HUES6 (cell line): ENCODE data around the gene TDRD12.
"Not testable (repeated sequence)": the region's sequence is repeated elsewhere in the genome, so short reads cannot be mapped to it uniquely, and the experiment has no call there.

Source experiments
- H3K27ac ChIP-seq: 2 replicates; pipeline ENCODE4 v1.7.0; 2013; ENCODE audit warnings: low read depth, mild to moderate bottlenecking, low read length, inconsistent platforms
- H3K27me3 ChIP-seq: 2 replicates; pipeline ENCODE4 v1.6.1; 2013; ENCODE audit warnings: low read length; ENCODE audit not compliant: control insufficient read depth, insufficient read depth
- H3K36me3 ChIP-seq: 2 replicates; pipeline ENCODE4 v1.6.1; 2013; ENCODE audit warnings: low read length; ENCODE audit not compliant: control insufficient read depth, insufficient read depth
- H3K4me1 ChIP-seq: 2 replicates; pipeline ENCODE4 v1.6.1; 2013; ENCODE audit warnings: low read length; ENCODE audit not compliant: control insufficient read depth, insufficient read depth
- H3K4me3 ChIP-seq: 2 replicates; pipeline ENCODE4 v1.5.1; 2013; ENCODE audit warnings: low read depth, low read length
- H3K9ac ChIP-seq: one replicate; pipeline ENCODE4 v1.6.1; 2013; ENCODE audit warnings: mild to moderate bottlenecking, low read length
- H3K9me3 ChIP-seq: 2 replicates; pipeline ENCODE4 v1.6.1; 2013; ENCODE audit warnings: low read depth, low read length; ENCODE audit not compliant: control insufficient read depth, insufficient read depth

The TDRD12 gene

GRCh38 chr19:32694851-32695250 lies 24.7 kb upstream of the TDRD12 start:
- not testable (repeated sequence) for H3K9ac ChIP-seq, H3K27ac ChIP-seq, H3K9me3 ChIP-seq, H3K36me3 ChIP-seq, H3K4me1 ChIP-seq, H3K4me3 ChIP-seq
- H3K27me3 ChIP-seq = peaks cover 12% of the 10 kb centered on the region

GRCh38 chr19:32695506-32695905 lies 24.1 kb upstream of the TDRD12 start:
- H3K9me3 ChIP-seq, H3K4me3 ChIP-seq, H3K27ac ChIP-seq, H3K36me3 ChIP-seq, H3K9ac ChIP-seq, H3K4me1 ChIP-seq: not testable (repeated sequence)
- H3K27me3 ChIP-seq = peaks cover 12% of the 10 kb centered on the region

GRCh38 chr19:32696771-32697170 lies 22.8 kb upstream of the TDRD12 start:
- H3K4me1 ChIP-seq, H3K27ac ChIP-seq, H3K36me3 ChIP-seq, H3K9me3 ChIP-seq, H3K27me3 ChIP-seq, H3K9ac ChIP-seq, H3K4me3 ChIP-seq: not testable (repeated sequence)

GRCh38 chr19:32700129-32700528 lies 19.4 kb upstream of the TDRD12 start:
- H3K27me3 ChIP-seq, H3K36me3 ChIP-seq, H3K4me1 ChIP-seq, H3K27ac ChIP-seq, H3K4me3 ChIP-seq, H3K9ac ChIP-seq: not testable (repeated sequence)
- peaks cover 17% of the 10 kb centered on the region for H3K9me3 ChIP-seq

GRCh38 chr19:32702010-32702409 lies 17.6 kb upstream of the TDRD12 start:
- H3K27ac ChIP-seq = no peak overlapping the region
- H3K9me3 ChIP-seq = peaks cover 17% of the 10 kb centered on the region
- no peaks in the 10 kb centered on the region; the same call in 1 of the 2 replicates for H3K4me1 ChIP-seq
- H3K27me3 ChIP-seq = no peaks in the 10 kb centered on the region
- H3K9ac ChIP-seq = no peak overlapping the region
- H3K4me3 ChIP-seq = no peak overlapping the region
- H3K36me3 ChIP-seq = no peaks in the 10 kb centered on the region; the same call in 1 of the 2 replicates

- H3K9me3 ChIP-seq = peaks cover 17% of the 10 kb centered on the region
- H3K27ac ChIP-seq, H3K4me3 ChIP-seq, H3K9ac ChIP-seq, H3K27me3 ChIP-seq, H3K36me3 ChIP-seq, H3K4me1 ChIP-seq: not testable (repeated sequence)
Observed at GRCh38 chr19:32704006-32704405, 15.6 kb upstream of the TDRD12 start.

- Histone ChIP-seq H3K36me3 (no peaks in the 10 kb centered on the region; the same call in 1 of the 2 replicates), H3K4me3 (no peak overlapping the region), H3K9me3 (peaks cover 10% of the 10 kb centered on the region)
Observed at GRCh38 chr19:32708457-32708856, 11.1 kb upstream of the TDRD12 start.

GRCh38 chr19:32709032-32709431 lies 10.5 kb upstream of the TDRD12 start:
- Histone ChIP-seq H3K9me3 (peaks cover 7% of the 10 kb centered on the region), H3K9ac (no peak overlapping the region), H3K4me1 (no peaks in the 10 kb centered on the region), H3K36me3 (no peaks in the 10 kb centered on the region; the same call in 1 of the 2 replicates), H3K27me3 (no peaks in the 10 kb centered on the region), H3K4me3 (no peak overlapping the region), H3K27ac (no peak overlapping the region)

More at GRCh38 chr19:32708457-32708856, 11.1 kb upstream of the TDRD12 start:
- no peak overlapping the region for H3K9ac ChIP-seq
- no peak overlapping the region for H3K27ac ChIP-seq
- H3K27me3 ChIP-seq = no peaks in the 10 kb centered on the region
- H3K4me1 ChIP-seq = no peaks in the 10 kb centered on the region

- H3K9me3 ChIP-seq = no peaks in the 10 kb centered on the region
- H3K27me3 ChIP-seq = no peaks in the 10 kb centered on the region
- H3K27ac ChIP-seq = no peak overlapping the region
- no peak overlapping the region for H3K4me3 ChIP-seq
- no peaks in the 10 kb centered on the region for H3K4me1 ChIP-seq
- no peak overlapping the region for H3K9ac ChIP-seq
- H3K36me3 ChIP-seq = no peaks in the 10 kb centered on the region; the same call in 1 of the 2 replicates
Observed at GRCh38 chr19:32711747-32712146, 7.8 kb upstream of the TDRD12 start.

GRCh38 chr19:32716203-32716602 lies 3.4 kb upstream of the TDRD12 start:
- H3K27me3 ChIP-seq, H3K27ac ChIP-seq, H3K36me3 ChIP-seq, H3K4me3 ChIP-seq, H3K9ac ChIP-seq, H3K9me3 ChIP-seq, H3K4me1 ChIP-seq: not testable (repeated sequence)

GRCh38 chr19:32717496-32717895 lies 2.1 kb upstream of the TDRD12 start:
- Histone ChIP-seq H3K9me3 (no peaks in the 10 kb centered on the region), H3K27ac (no peak overlapping the region), H3K36me3 (no peaks in the 10 kb centered on the region; the same call in 1 of the 2 replicates), H3K4me1 (no peaks in the 10 kb centered on the region), H3K4me3 (no peak overlapping the region), H3K27me3 (no peaks in the 10 kb centered on the region), H3K9ac (no peak overlapping the region)

- Histone ChIP-seq H3K9ac (no peak overlapping the region), H3K27ac (no peak overlapping the region), H3K36me3 (no peaks in the 10 kb centered on the region), H3K27me3 (no peaks in the 10 kb centered on the region), H3K9me3 (no peaks in the 10 kb centered on the region), H3K4me1 (no peaks in the 10 kb centered on the region), H3K4me3 (no peak overlapping the region)
Observed at GRCh38 chr19:32718286-32718685, 1.3 kb upstream of the TDRD12 start.
